Activated CD8-positive, alpha-beta memory T cell treated with anti-CD3 and anti-CD28 coated beads, Interleukin-2, amount 50 U/mL, for 1 hour (primary cell): ENCODE results near the gene DKKL1.
"Not testable (repeated sequence)": the region's sequence is repeated elsewhere in the genome, so short reads cannot be mapped to it uniquely, and the experiment has no call there.

Experiments
- DNase-seq: peaks from one replicate; pipeline ENCODE4 v3.0.0-alpha.2; 2020; ENCODE audit errors: extremely low read depth

Gene DKKL1

GRCh38 chr19:49363268-49364082 is at the start of gene DKKL1:
Gene DKKL1 (plus strand): TSS chr19:49363877. CDS start chr19:49363999, 122 bp downstream.
- DNase-seq, result peak; percentile 14

DNA sequence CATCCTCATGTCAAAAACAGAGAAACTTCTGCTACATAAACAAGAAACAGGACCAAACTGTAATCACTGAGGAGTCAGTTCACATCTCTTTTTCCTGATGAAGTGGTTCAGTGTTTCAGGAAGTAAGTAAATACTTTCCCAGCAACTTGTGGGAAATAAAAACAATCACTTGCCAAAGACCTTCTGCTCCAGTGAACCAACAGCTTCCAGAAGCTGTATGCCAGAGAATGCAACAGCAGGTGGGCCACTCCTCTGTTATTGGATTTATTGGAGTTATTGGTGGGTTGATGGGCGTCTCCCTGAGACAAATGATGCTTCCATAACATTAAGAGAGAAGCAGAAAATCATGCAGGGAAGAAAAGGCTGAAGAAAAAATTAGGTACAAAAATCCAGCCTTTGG is 48.6 kb upstream of the DKKL1 start:
- no peak for DNase-seq

DNA sequence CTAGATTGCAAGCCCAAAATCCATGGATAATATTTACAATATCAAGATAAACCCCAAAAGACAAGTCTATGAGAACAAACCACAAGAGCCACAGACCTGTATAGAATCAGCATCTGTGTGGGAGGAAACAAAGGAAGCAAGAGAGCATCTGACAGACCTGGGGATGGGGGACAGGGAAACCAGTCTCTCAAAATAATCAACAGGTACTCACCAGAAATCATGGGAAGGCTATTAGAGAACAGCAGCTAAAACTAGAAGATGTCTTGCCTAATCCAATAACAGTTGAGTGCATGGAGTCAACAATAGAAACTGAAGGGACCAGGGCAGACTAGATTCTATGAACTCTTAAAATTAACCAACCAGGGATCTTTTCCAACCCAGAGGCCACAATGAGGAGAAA is 47.4 kb upstream of the DKKL1 start:
- DNase-seq, result no peak

- no peak for DNase-seq
Observed at GRCh38 chr19:49318296-49318695, 45.4 kb upstream of the DKKL1 start.

GRCh38 chr19:49324801-49325576 is 38.7 kb upstream of the DKKL1 start, which contains the start of gene SLC6A16:
Gene SLC6A16 (minus strand): TSS chr19:49325191. CDS start chr19:49311347, 13,844 bp downstream.
- DNase-seq, result no peak

DNA sequence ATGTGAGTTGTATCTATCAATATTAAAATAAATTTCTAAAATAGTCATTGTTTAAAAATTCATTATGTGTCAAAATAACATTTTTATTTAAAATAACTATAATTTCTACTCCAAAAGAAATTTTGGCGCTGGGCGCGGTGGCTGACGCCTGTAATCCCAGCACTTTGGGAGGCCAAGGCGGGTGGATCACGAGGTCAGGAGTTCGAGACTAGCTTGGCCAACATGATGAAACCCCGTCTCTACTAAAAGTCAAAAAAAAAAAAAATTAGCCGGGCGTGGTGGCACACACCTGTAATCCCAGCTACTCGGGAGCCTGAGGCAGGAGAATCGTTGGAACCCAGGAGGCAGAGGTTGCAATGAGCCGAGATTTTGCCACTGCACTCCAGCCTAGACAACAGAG is 37.9 kb upstream of the DKKL1 start:
- DNase-seq, result not testable (repeated sequence)

DNA sequence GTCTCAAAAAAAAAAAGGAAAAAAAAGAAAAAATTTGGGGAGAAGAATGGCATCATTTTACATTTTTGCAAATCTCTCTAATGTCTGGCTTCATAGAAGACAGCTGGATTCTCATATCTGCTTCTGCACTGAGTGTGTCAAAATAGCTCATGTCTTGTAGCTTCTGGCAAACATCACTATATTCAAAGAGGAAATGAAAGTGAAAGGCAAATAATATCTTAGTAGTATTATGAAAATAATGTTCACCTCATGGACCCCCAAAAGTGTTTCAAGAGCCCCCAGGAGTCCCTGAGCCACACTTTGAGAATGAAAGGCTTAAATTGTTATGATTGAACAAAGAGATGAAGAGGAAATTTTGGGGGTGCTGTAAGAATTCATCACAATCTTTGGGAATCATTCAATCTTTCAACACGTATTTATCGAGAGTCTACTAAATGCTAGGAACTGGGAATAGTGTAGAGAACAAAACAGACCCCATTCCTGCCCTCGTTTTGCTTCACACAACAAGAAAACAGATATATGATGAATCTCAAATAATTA is 37.4 kb upstream of the DKKL1 start:
- DNase-seq, result no peak

- DNase-seq, result no peak
Observed at GRCh38 chr19:49327878-49328544, 35.7 kb upstream of the DKKL1 start.

GRCh38 chr19:49328741-49329140 is 34.9 kb upstream of the DKKL1 start:
- no peak for DNase-seq

GRCh38 chr19:49331187-49331586 is 32.5 kb upstream of the DKKL1 start:
- DNase-seq, result not testable (repeated sequence)

DNA sequence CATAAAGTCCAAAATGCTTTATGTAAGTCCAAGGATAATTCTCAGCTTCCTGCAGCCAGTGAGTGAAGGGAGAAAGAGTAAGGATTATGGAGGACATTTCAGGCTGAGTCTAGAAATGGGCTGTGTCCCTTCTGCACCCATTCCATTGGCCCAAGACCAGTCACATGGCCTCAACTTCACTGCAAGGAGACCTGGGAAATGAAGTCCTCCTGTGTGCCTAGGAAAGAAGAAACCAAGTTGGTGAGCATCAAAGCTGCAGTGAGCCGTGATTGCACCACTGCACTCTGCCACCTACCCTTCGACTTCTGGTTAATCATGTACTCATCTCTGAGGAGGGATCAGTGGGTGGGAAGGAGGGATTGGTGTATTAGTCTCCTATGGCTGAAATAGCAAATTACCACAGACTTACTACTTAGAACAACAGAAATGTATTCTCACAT is 32.0 kb upstream of the DKKL1 start:
- no peak for DNase-seq

DNA sequence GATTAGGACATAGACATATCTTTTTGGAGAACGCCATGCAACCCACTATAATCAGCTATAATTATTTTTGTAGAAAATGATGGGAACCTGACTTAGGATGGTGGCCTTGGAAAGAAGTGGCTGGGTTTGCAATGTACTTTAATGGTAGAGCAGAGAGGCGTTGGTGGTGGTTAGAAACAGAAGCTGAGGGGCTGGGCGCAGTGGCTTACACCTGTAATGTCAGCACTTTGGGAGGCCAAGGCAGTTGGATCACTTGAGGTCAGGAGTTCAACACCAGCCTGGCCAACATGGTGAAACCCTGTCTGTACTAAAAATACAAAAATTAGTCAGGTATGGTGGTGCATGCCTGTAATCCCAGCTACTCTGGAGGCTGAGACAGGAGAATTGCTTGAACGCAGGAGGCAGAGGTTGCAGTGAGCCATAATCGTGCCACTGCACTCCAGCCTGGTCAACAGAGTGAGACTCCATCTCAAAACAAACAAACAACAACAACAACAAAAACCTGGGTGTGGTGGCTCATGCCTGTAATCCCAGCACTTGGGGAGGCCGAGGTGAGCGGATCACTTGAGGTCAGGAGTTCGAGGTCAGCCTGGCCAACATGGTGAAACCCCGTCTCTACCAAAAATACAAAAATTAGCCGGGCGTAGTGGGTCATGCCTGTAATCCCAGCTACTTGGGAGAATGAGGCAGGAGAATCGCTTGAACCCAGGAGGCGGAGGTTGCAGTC is 30.8 kb upstream of the DKKL1 start:
- DNase-seq, result not testable (repeated sequence)

- no peak for DNase-seq
Observed at GRCh38 chr19:49333418-49333805, 30.3 kb upstream of the DKKL1 start.

GRCh38 chr19:49333811-49334288 is 29.8 kb upstream of the DKKL1 start:
- DNase-seq, result peak; percentile 22

DNA sequence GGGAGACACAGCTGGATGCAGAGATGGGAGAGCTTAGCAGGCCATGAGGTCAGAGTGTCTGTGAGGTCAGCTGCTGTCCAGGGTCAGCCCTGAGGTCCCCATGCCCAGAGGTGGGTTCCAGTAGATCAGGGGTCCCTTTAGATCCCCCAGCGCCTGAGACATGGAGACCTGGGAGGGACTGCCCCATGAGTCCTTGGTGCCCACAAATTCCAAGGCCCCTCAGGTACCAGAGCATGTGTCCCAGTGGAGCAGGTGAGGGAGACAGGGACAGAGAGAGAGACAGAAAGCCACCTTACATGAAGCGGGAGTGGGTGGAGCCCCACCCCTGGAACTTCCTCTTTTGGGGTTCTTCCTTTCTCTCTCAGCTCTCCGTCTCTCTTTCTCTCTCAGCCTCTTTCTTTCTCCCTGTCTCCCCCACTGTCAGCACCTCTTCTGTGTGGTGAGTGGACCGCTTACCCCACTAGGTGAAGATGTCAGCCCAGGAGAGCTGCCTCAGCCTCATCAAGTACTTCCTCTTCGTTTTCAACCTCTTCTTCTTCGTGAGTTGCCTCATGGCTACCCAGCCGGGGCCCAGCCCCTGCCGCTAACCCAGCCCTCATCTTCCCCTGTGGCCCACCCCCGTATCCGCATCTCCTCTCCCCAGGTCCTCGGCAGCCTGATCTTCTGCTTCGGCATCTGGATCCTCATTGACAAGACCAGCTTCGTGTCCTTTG is 28.4 kb upstream of the DKKL1 start, which contains the start of gene CD37:
Gene CD37, plus strand, starts transcription at position 336 of the 713 bp plus-strand sequence. Its CDS starts 135 bp downstream, at position 471.
- no peak for DNase-seq

DNA sequence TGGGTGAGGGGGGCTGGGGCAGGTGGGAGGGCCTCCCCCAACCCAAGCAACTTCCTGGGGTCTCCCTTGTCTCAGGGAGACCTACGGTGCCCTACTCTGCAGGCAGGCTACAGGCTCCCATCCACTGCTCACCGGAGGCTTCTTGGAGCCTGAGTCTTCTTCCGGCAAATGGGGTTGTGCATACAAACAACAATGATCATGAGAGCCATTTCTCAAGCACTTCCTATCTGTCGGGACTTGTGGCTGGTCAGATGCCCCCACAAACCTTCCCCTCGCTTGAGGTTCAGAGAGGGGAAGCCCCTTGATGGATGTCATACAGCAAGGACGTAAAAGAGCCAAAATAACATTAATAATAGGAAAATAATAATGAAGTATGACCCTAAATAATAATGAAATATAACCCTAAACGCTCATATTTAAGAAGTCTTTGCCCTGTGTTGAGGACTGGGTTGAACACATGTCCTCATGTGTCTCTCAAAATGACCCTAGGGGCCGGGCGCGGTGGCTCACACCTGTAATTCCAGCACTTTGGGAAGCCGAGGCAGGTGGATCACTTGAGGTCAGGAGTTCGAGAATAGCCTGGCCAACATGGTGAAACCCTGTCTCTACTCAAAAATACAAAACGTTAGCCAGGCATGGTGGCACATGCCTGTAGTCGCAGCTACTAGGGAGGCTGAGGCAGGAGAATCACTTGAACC is 27.7 kb upstream of the DKKL1 start:
- no peak for DNase-seq

DNA sequence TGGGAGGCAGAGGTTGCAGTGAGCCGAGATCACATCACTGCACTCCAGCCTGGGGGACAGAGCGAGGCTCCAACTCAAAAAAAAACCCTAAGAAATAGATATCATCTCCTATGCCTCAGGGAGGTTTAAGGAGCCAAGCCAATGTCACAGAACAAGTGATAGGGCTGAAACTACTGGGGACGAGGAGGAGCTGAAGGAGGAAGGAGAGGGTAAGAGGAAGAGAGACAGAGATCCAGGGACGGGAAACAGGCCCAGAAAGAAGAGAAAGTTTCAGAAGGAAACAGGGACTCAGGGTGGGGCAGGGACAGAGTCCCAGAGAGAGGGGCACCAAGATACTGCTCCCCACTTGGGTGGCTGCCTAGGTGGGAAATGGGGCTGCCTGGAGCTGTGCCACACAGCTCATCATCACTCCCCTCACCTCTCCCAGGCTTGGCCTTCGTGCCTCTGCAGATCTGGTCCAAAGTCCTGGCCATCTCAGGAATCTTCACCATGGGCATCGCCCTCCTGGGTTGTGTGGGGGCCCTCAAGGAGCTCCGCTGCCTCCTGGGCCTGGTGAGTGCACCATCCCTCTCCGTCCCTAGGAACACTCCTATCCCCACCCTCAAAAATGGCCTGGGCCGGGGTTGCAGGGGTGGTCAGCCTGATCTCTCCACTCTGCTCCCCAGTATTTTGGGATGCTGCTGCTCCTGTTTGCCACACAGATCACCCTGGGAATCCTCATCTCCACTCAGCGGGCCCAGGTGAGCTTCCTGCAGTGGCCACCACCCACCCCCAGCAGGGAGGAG is 27.0 kb upstream of the DKKL1 start:
- no peak for DNase-seq

DNA sequence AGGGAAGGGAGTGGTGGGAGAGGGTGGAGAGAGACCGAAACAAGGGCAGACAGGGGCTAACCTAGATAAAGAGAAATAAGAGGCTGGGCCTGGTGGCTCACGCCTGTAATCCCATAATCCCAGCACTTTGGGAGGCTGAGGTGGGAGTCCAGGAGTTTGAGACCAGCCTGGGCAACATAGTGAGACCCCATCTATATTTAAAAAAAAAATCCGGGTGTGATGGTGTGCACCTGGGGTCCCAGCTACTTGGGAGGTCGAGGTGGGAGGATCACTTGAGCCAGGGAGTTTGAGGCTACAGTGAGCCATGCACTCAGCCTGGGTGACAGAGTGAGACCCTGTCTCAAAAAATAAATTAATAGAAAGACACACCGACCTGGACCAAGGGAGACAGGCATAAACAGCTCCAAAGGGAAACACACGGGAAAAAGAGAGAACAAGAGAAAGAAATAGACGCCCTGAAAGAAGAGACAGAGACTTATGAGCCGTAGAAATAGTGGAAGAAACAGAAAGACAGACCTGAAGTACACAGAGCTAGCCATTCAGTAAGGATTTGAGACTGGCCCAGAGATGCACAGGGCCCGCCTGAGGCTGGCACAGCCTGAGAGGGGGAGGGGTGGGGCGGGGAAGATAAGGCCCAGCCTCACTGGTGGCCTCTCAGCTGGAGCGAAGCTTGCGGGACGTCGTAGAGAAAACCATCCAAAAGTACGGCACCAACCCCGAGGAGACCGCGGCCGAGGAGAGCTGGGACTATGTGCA is 26.2 kb upstream of the DKKL1 start:
- DNase-seq, result no peak
